IMR-90 (cell line): ENCODE results near the gene BRAF.

Experiments used
- BHLHE40 ChIP-seq: fragments of 150-350 bp; IDR thresholded peaks from 2 replicates; pipeline ENCODE4 v1.6.1; 2016; ENCODE audit warnings: mild to moderate bottlenecking, low read depth, low read length
- CEBPB ChIP-seq: IDR thresholded peaks from 2 replicates; pipeline ENCODE4 v1.6.1; 2012; ENCODE audit warnings: low read depth, low read length, improper control_type of control experiment
- CHD1 ChIP-seq: IDR thresholded peaks from 2 replicates; pipeline ENCODE4 v1.6.1; 2012; ENCODE audit warnings: low read depth, low read length, improper control_type of control experiment
- CTCF ChIP-seq: conservative IDR thresholded peaks from 2 replicates; pipeline ENCODE4 v1.5.1; 2012; ENCODE audit warnings: mild to moderate bottlenecking, low read depth, low read length, improper control_type of control experiment
- ELK1 ChIP-seq: fragments of 150-350 bp; IDR thresholded peaks from 2 replicates; pipeline ENCODE4 v1.6.1; 2016; ENCODE audit warnings: low read depth, mild to moderate bottlenecking, low read length, moderate library complexity, borderline replicate concordance
- MAFK ChIP-seq: IDR thresholded peaks from 2 replicates; pipeline ENCODE4 v1.6.1; 2012; ENCODE audit warnings: low read depth, low read length, improper control_type of control experiment
- POLR2A ChIP-seq: IDR thresholded peaks from 2 replicates; pipeline ENCODE4 v1.6.1; 2012; ENCODE audit warnings: mild to moderate bottlenecking, low read depth, low read length
- RAD21 ChIP-seq: IDR thresholded peaks from 2 replicates; pipeline ENCODE4 v1.6.1; 2012; ENCODE audit warnings: low read length, improper control_type of control experiment
- RCOR1 ChIP-seq: IDR thresholded peaks from 2 replicates; pipeline ENCODE4 v1.6.1; 2012; ENCODE audit warnings: mild to moderate bottlenecking, low read length, improper control_type of control experiment; ENCODE audit not compliant: insufficient replicate concordance
- SMC3 ChIP-seq: fragments of 150-350 bp; IDR thresholded peaks from 2 replicates; pipeline ENCODE4 v1.6.1; 2016; ENCODE audit warnings: low read depth, mild to moderate bottlenecking, antibody characterized with exemption, low read length, moderate library complexity
- USF2 ChIP-seq: fragments of 150-350 bp; IDR thresholded peaks from 2 replicates; pipeline ENCODE4 v1.6.1; 2017; ENCODE audit warnings: mild to moderate bottlenecking, antibody characterized with exemption, low read length, low read depth

GRCh38 chr7:140926021-140926817, 1.5 kb upstream of the BRAF start:
- no peak for TF ChIP-seq USF2
- no peak for TF ChIP-seq CTCF
- TF ChIP-seq POLR2A, result no peak
- TF ChIP-seq RCOR1, result no peak
- no peak for TF ChIP-seq MAFK
- TF ChIP-seq RAD21, result no peak
- no peak for TF ChIP-seq CEBPB
- TF ChIP-seq ELK1, result no peak
- no peak for TF ChIP-seq SMC3
- TF ChIP-seq CHD1, result no peak
- no peak for TF ChIP-seq BHLHE40
